HepG2 (cell line): Measurements from ENCODE around the gene CMC4. TPM values are rescaled to one million over a fixed set of nuclear protein-coding genes. Genes with fewer than 3 reads are reported as not detected.

Experiments
- ATAC-seq: fragments of 200-7000 bp; cut with Tn5 transposase; 3 replicates; pipeline ENCODE4 v1.9.1; 2020; ENCODE audit warnings: mild to moderate bottlenecking, moderate library complexity
- BruUV-seq: library from RNA; stranded (reverse); fragments of 400-500 nt; replicated peaks from 2 replicates; lab custom pipeline; 2021; lab: Mats Ljungman, UMichigan
- CTCF ChIA-PET: fragments of 300-600 bp; formaldehyde crosslinking; extraction: SDS; loops from one replicate; lab custom pipeline; 2021; ENCODE audit warnings: low total read pairs, inconsistent platforms, low intra/inter-chr PET ratio; lab: Yijun Ruan, JAX
- POLR2A ChIA-PET: fragments of 350-600 bp; sonication (Branson Sonifier 250); formaldehyde crosslinking; loops from one replicate; lab custom pipeline; 2020; ENCODE audit warnings: antibody characterized with exemption, inconsistent platforms; lab: Yijun Ruan, JAX
- DNase-seq: peaks from one replicate; pipeline ENCODE4 v3.0.0-alpha.2; 2015; ENCODE audit warnings: low spot score
- FAIRE-seq: peaks from 3 replicates; lab custom pipeline; 2011; peaks lifted over from hg19 to GRCh38; lab: Jason Lieb, UNC
- H2AFZ ChIP-seq: one replicate; pipeline ENCODE4 v1.6.1; 2011; ENCODE audit warnings: low read length, inconsistent platforms
- H3K27ac ChIP-seq: fragments of 300-600 bp; 3 replicates; pipeline ENCODE4 v1.8.0; 2011; ENCODE audit warnings: mixed run types, mild to moderate bottlenecking, mixed read lengths, low read length, inconsistent platforms; ENCODE audit not compliant: insufficient read depth; ENCODE audit errors: extremely low read length
- H3K27me3 ChIP-seq, 2 experiments: fragments of 200-600 bp in 1 of 2; 2 replicates in 1 of 2; 3 replicates in 1 of 2; pipeline versions ENCODE4 v1.6.0 to v1.8.0; 2011; ENCODE audit warnings: low read length in 2 of 2, mild to moderate bottlenecking in 2 of 2, moderate library complexity in 2 of 2, inconsistent platforms in 1 of 2; ENCODE audit not compliant: insufficient read depth in 2 of 2, control insufficient read depth in 1 of 2
- H3K36me3 ChIP-seq, 2 experiments: fragments of 200-600 bp in 1 of 2; replicated peaks in 1 of 2; 2 replicates in 1 of 2; 3 replicates in 1 of 2; pipeline versions ENCODE4 v1.5.1 to v1.8.0; 2011; ENCODE audit warnings: low read length in 2 of 2, inconsistent platforms in 1 of 2; ENCODE audit not compliant: insufficient read depth in 2 of 2, control insufficient read depth in 1 of 2
- H3K4me1 ChIP-seq: 2 replicates; pipeline ENCODE4 v1.5.1; 2012; ENCODE audit warnings: low read length, inconsistent platforms; ENCODE audit not compliant: insufficient read depth
- H3K4me2 ChIP-seq: 2 replicates; pipeline ENCODE4 v1.6.0; 2011; ENCODE audit warnings: low read depth, low read length, inconsistent platforms
- H3K4me3 ChIP-seq, 3 experiments: fragments of 200-600 bp in 1 of 3; sonication (generic), shearing (Covaris generic) in 1 of 3; replicated peaks in 1 of 3; 2 replicates each; pipeline ENCODE4 v1.5.1; 2011 to 2016; ENCODE audit warnings: low read length in 3 of 3, inconsistent platforms in 2 of 3, low read depth in 2 of 3, mild to moderate bottlenecking in 2 of 3, control low read depth in 1 of 3, mixed read lengths in 1 of 3; ENCODE audit not compliant: insufficient read depth in 1 of 3
- H3K79me2 ChIP-seq: one replicate; pipeline ENCODE4 v1.6.1; 2011; ENCODE audit warnings: low read length, inconsistent platforms; ENCODE audit not compliant: insufficient read depth
- H3K9ac ChIP-seq: 2 replicates; pipeline ENCODE4 v1.6.0; 2011; ENCODE audit warnings: mild to moderate bottlenecking, low read depth, low read length, inconsistent platforms; ENCODE audit not compliant: insufficient read depth
- H3K9me3 ChIP-seq: 2 replicates; pipeline ENCODE4 v1.5.1; 2012; ENCODE audit warnings: mild to moderate bottlenecking, low read length
- H4K20me1 ChIP-seq: 2 replicates; pipeline ENCODE4 v1.6.0; 2011; ENCODE audit warnings: inconsistent platforms, mild to moderate bottlenecking, low read length, moderate library complexity; ENCODE audit not compliant: insufficient read depth
- MATR3 ChIP-seq: sonication (generic); formaldehyde crosslinking; IDR thresholded peaks from 2 replicates; pipeline ENCODE4 v1.4.0; 2020; ENCODE audit warnings: missing genetic modification reagents
- RXRB ChIP-seq: IDR thresholded peaks from 2 replicates; pipeline ENCODE4 v1.6.1; 2016; ENCODE audit warnings: borderline replicate concordance, missing genetic modification reagents, missing compliant biosample characterization
- SKI ChIP-seq: fragments of 450-650 bp; IDR thresholded peaks from one replicate; pipeline ENCODE4 v1.6.1; 2018; ENCODE audit warnings: mild to moderate bottlenecking; ENCODE audit not compliant: partially characterized antibody
- SMC3 ChIP-seq: IDR thresholded peaks from 2 replicates; pipeline ENCODE4 v1.6.1; 2011; ENCODE audit warnings: low read length, improper control_type of control experiment
- STAG1 ChIP-seq: sonication (generic); formaldehyde crosslinking; IDR thresholded peaks from 2 replicates; pipeline ENCODE4 v1.4.0; 2020; ENCODE audit warnings: missing genetic modification reagents
- ZMYM3 ChIP-seq: sonication (generic); formaldehyde crosslinking; IDR thresholded peaks from 2 replicates; pipeline ENCODE4 v1.5.1; 2020; ENCODE audit warnings: mild to moderate bottlenecking, missing genetic modification reagents
- ZNF644 ChIP-seq: IDR thresholded peaks from 2 replicates; pipeline ENCODE4 v1.6.1; 2016; ENCODE audit warnings: low read depth
- WGBS: methylation state at CpG from one replicate; pipeline ENCODE4 v1.1.6; 2017; ENCODE audit warnings: low lambda C conversion rate; 5-methylcytosine and 5-hydroxymethylcytosine counted together
- in situ Hi-C: cut with HindIII; loops from 2 replicates; pipeline ENCODE4 v1.10.0; 2017; ENCODE audit warnings: low pct_unique_long_range_greater_than_20kb; ENCODE audit not compliant: extremely low pct_ligation_motif_present
- intact Hi-C: fragments of 100-400 bp; cut with micrococcal nuclease; formaldehyde crosslinking; loops from one replicate; pipeline ENCODE4 v1.10.0; 2022; ENCODE audit not compliant: unreplicated experiment
- polyA plus RNA-seq, 8 experiments: library from polyadenylated mRNA; depleted of rRNA in 3 of 8; stranded (reverse) in 7 of 8; unstranded in 1 of 8; fragments of >200 nt; fragmentation: Illumina TruSeq in 4 of 8; extraction: Trizol in 4 of 8; gene quantifications; 2 replicates each; pipeline versions ENCODE4 v1.2.1 to v1.2.3, GENCODE V29; 2011 to 2016; ENCODE audit warnings: low read depth in 4 of 8, missing spikeins in 1 of 8, mixed read lengths in 1 of 8; ENCODE audit not compliant: insufficient read depth in 1 of 8
- total RNA-seq, 5 experiments: library from RNA; depleted of rRNA; stranded (reverse); fragments of >200 nt; fragmentation: Illumina TruSeq; extraction: Trizol; gene quantifications; 2 replicates each; pipeline ENCODE4 v1.2.3, GENCODE V29; 2016; ENCODE audit warnings: low read depth in 1 of 5
- TF ChIP-seq, protein P1 (sequence below): sonication (generic); formaldehyde crosslinking; IDR thresholded peaks from 2 replicates; pipeline ENCODE4 v1.5.0; 2020; ENCODE audit warnings: mild to moderate bottlenecking, missing genetic modification reagents, moderate library complexity

CMC4 gene
- total and polyA plus RNA-seq, 2 of the 13 experiments (the other 11 are each of a cell fraction or from before 2014, with no cell fraction given): 5.6 to 11.5 TPM

DNA sequence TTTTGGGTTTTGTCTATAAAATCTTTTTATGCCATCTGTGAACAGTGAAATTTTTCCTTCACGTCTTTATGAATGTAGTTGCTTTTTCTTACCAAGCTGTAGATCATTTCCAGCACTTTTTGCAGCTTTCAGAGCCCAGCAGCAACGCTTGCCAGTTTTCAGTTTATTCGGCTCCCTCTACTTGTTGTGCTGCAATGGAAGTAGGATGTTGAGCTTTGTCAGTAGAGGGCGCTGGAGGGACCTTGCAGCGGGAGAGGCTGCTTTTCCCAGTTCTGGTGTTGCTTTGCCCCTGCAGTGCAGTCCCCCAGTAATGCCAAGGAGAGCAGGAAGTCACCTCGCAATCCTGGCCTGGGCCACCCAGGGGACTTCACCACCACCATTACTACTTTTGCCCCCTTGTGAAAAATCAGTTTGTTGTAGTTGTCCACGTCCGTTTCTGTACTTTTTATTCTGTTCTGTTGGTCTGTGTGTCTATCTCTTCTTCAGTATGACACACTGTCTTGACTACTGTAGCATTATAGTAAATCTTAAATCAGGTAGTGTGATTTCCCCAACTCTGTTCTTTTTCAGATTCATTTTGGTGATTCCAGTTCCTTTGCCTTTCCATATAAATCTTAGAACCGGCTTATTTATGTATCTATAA, 21.8 kb downstream of the CMC4 start:
- 67% methylated on average over 7 of the region's 9 CpGs for WGBS
- H2AFZ ChIP-seq: no peak overlapping the region
- CTCF ChIA-PET: no interaction called here
- FAIRE-seq (peak; percentile 72), ATAC-seq (peak; percentile 69), DNase-seq (peak; percentile 35)
- H3K4me2 ChIP-seq: no peak overlapping the region
- intact Hi-C loops: no loop called here
- H3K4me1 ChIP-seq: no peaks in the 10 kb centered on the region
- no peak overlapping the region for H3K27ac ChIP-seq
- POLR2A ChIA-PET: no interaction called here
- H3K9ac ChIP-seq: no peak overlapping the region
- no peaks in the 10 kb centered on the region for H3K27me3 ChIP-seq
- no peaks in the 10 kb centered on the region for H3K79me2 ChIP-seq
- H4K20me1 ChIP-seq: no peaks in the 10 kb centered on the region
- in situ Hi-C loops: no loop called here
- no peak overlapping the region for H3K4me3 ChIP-seq
- peaks cover 2 to 3% of the 10 kb centered on the region in 2 experiments; a peak in 3 of 5 replicates for H3K36me3 ChIP-seq
- H3K9me3 ChIP-seq: no peaks in the 10 kb centered on the region
- TF ChIP-seq, protein P1, sequence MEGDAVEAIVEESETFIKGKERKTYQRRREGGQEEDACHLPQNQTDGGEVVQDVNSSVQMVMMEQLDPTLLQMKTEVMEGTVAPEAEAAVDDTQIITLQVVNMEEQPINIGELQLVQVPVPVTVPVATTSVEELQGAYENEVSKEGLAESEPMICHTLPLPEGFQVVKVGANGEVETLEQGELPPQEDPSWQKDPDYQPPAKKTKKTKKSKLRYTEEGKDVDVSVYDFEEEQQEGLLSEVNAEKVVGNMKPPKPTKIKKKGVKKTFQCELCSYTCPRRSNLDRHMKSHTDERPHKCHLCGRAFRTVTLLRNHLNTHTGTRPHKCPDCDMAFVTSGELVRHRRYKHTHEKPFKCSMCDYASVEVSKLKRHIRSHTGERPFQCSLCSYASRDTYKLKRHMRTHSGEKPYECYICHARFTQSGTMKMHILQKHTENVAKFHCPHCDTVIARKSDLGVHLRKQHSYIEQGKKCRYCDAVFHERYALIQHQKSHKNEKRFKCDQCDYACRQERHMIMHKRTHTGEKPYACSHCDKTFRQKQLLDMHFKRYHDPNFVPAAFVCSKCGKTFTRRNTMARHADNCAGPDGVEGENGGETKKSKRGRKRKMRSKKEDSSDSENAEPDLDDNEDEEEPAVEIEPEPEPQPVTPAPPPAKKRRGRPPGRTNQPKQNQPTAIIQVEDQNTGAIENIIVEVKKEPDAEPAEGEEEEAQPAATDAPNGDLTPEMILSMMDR (CRISPR knock-in tag): peak; percentile 74
- TF ChIP-seq STAG1: peak; percentile 41
- TF ChIP-seq SMC3: peak; percentile 34; the same call in 1 of the 2 replicates
- TF ChIP-seq RXRB (CRISPR knock-in tag): no peak
- BruUV-seq: no TSS peak

DNA sequence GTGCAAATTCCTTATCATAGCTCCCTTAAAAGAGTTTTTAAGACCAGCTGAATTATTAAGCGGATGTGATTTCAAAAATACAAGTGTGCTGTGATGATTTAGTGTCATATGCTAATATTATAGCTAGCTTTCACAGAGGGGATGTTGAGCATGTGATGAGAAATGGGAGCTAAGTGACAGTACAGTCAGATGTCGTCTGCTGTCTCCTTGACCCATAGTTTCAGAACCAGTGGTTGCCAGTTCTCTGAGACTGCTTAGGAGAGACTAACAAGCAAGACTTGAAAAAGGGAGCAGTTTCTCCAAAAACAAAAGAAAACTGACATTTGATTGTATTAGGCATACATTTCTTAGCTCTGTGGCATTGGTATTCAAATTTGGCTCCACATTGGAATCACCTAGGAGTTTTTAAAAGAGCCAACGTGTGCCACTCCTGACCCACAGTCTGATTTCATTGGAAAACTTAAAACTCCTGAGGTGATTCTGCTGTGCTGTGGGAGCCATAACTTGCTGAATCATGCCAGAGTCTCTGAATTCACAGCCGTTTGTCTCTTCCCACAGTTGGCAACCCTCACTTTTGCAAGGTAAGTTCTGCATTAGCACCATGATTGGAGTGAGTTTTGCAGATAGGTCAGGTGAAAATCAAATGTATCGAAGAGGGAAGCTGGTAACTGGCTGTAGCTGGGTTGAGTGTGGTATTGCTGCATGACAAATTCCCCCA, 24.0 kb downstream of the CMC4 start:
- H3K9me3 ChIP-seq: no peaks in the 10 kb centered on the region
- ATAC-seq (no peak), FAIRE-seq (no peak)
- H2AFZ ChIP-seq: no peak overlapping the region
- intact Hi-C loops: no loop called here
- no peak overlapping the region for H3K9ac ChIP-seq
- CTCF ChIA-PET: no interaction called here
- no peak for TF ChIP-seq SKI
- no peak for TF ChIP-seq ZMYM3
- no peak for TF ChIP-seq MATR3
- TF ChIP-seq ZNF644 (CRISPR knock-in tag): no peak
- TF ChIP-seq, all 625 proteins: peak for 0
- Histone ChIP-seq H3K4me1 (no peaks in the 10 kb centered on the region), H3K4me2 (no peak overlapping the region), H3K79me2 (no peaks in the 10 kb centered on the region), H4K20me1 (no peaks in the 10 kb centered on the region), H3K4me3 (no peak overlapping the region), H3K27ac (no peak overlapping the region), H3K27me3 (no peaks in the 10 kb centered on the region), H3K36me3 (0 out of 5 replicates have a peak, but pooled peaks cover 0 to 3% of the 10 kb centered on the region in 2 experiments)
- no peak for DNase-seq
- POLR2A ChIA-PET: no interaction called here
- whole genome bisulfite sequencing: 97% methylated on average over 4 of the region's 5 CpGs
- BruUV-seq: no TSS peak
- in situ Hi-C loops: no loop called here
